HG03354 (cell line): ENCODE results near the gene PCDHGA10.
A peak's percentile ranks its signal among the peaks of the same experiment; 100 is the strongest.
"Not testable (repeated sequence)": the region's sequence is repeated elsewhere in the genome, so short reads cannot be mapped to it uniquely, and the experiment has no call there.

Source experiments
- ATAC-seq: cut with Tn5 transposase; IDR thresholded peaks from one replicate; pipeline ENCODE4 v1.9.1; 2021; ENCODE audit warnings: mild to moderate bottlenecking; ENCODE audit not compliant: unreplicated experiment, poor library complexity, severe bottlenecking

PCDHGA10 gene

GRCh38 chr5:141412854-141413539 is at the start of gene PCDHGA10:
Gene PCDHGA10 (plus strand): TSS chr5:141412987. CDS start chr5:141413176, 189 bp downstream.
- peak; percentile 81 for ATAC-seq

- no peak for ATAC-seq
Measured at GRCh38 chr5:141363952-141364660, 48.7 kb upstream of the PCDHGA10 start, which contains the start of gene PCDHGA5. Gene PCDHGA5 (plus strand): TSS chr5:141364162. CDS start chr5:141364331, 169 bp downstream.

GRCh38 chr5:141366016-141366896 is 46.5 kb upstream of the PCDHGA10 start:
- no peak for ATAC-seq

GRCh38 chr5:141369994-141370848 is 42.6 kb upstream of the PCDHGA10 start, which contains the start of gene PCDHGB3:
Gene PCDHGB3 (plus strand): TSS chr5:141370242. CDS start chr5:141370395, 153 bp downstream.
- peak; percentile 69 for ATAC-seq

- no peak for ATAC-seq
Measured at GRCh38 chr5:141371572-141372475, 41.0 kb upstream of the PCDHGA10 start.

GRCh38 chr5:141373673-141374317 is 39.0 kb upstream of the PCDHGA10 start, which contains the start of gene PCDHGA6:
Gene PCDHGA6 (plus strand): TSS chr5:141373891. CDS start chr5:141374084, 193 bp downstream.
- no peak for ATAC-seq

GRCh38 chr5:141374627-141375026 is 38.2 kb upstream of the PCDHGA10 start:
- no peak for ATAC-seq

GRCh38 chr5:141375444-141376155 is 37.2 kb upstream of the PCDHGA10 start:
- ATAC-seq: not testable (repeated sequence)

GRCh38 chr5:141382469-141383294 is 30.1 kb upstream of the PCDHGA10 start, which contains the start of gene PCDHGA7:
Gene PCDHGA7 (plus strand): TSS chr5:141382742. CDS start chr5:141382900, 158 bp downstream.
- no peak for ATAC-seq

GRCh38 chr5:141383345-141383744 is 29.4 kb upstream of the PCDHGA10 start:
- ATAC-seq: no peak

GRCh38 chr5:141384471-141385267 is 28.1 kb upstream of the PCDHGA10 start:
- ATAC-seq: no peak

GRCh38 chr5:141387557-141388311 is 25.1 kb upstream of the PCDHGA10 start, which contains the start of gene PCDHGB4:
Gene PCDHGB4 (plus strand): TSS chr5:141387698. CDS start chr5:141387885, 187 bp downstream.
- peak; percentile 98 for ATAC-seq

- ATAC-seq: no peak
Measured at GRCh38 chr5:141388661-141389060, 24.1 kb upstream of the PCDHGA10 start.
